ENCODE measurements around the gene SLC16A5.

GRCh38 chr17:75044716-75045115 is 43.0 kb upstream of the SLC16A5 start:
- no peak for TF ChIP-seq EZH2phosphoT487 (IDR thresholded peaks at IDR 0.05; ENCODE audit: insufficient read depth, low read depth)
- no peak for TF ChIP-seq EZH2 (IDR thresholded peaks at IDR 0.05; ENCODE audit: insufficient read depth, poor library complexity, severe bottlenecking)
